Measurements from ENCODE around the gene RACK1. TPM values are rescaled to one million over a fixed set of nuclear protein-coding genes. Genes with fewer than 3 reads are reported as not detected.
A peak's percentile ranks its signal among the peaks of the same experiment; 100 is the strongest.

Gene RACK1
- polyA plus RNA-seq, 1 experiment, result 8,520 TPM

DNA sequence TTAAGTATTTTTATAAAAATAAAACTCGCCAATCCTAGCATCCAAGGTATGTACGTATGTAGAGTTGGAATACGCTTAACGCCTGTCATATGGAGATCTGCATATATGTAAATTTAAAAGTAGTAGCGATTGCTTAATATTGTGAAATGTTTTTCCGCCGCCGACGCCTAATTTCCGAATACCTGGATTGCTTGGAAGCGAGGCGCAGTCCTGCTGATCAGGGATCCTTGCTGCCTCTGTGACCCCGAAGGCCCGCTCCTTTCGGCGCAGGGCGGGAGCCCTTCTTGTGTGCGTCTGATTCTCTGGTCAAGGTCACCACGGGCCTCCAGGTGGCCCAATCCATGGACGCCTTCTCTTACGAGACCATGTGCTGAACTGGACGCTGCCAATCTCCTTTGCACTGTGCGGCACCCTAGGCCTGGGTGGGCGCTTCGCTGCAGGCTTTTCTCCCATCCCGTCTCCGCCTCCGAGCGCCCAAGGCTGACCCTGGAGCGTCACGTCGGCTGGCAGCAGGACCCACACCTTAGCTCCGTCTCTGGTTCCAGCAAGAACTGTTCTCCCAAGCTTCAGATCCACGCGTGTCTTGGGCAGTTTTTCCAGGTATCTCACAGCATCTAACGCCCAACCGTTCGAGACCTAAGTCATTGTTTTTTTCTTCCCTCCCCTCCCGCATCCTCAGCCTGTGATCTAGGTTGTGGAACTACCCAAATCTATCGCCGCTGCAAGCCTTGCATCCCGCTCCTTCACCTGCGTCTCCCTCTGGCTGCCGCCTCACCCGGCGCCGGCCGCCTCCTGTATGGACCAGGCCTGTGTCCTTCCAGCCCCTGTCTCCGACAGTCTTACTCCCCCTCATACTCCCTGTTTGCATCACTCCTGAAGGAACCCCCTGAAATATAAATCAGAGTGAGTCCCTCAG, 24.2 kb downstream of the RACK1 start:
- no peak for DNase-seq (ENCODE audit: low read depth)
- TF ChIP-seq, protein P1, sequence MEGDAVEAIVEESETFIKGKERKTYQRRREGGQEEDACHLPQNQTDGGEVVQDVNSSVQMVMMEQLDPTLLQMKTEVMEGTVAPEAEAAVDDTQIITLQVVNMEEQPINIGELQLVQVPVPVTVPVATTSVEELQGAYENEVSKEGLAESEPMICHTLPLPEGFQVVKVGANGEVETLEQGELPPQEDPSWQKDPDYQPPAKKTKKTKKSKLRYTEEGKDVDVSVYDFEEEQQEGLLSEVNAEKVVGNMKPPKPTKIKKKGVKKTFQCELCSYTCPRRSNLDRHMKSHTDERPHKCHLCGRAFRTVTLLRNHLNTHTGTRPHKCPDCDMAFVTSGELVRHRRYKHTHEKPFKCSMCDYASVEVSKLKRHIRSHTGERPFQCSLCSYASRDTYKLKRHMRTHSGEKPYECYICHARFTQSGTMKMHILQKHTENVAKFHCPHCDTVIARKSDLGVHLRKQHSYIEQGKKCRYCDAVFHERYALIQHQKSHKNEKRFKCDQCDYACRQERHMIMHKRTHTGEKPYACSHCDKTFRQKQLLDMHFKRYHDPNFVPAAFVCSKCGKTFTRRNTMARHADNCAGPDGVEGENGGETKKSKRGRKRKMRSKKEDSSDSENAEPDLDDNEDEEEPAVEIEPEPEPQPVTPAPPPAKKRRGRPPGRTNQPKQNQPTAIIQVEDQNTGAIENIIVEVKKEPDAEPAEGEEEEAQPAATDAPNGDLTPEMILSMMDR (IDR thresholded peaks at IDR 0.05; ENCODE audit: insufficient read depth, low read depth, low read length), result no peak
- H3K4me3 ChIP-seq (ENCODE audit: low read depth, low read length), result no peak overlapping the region
- ChIA-PET CTCF (interaction anchor here (1.4 kb wide), 1 partner anchor 15 kb away, joined by 4 read pairs; the partner anchor contains the start of gene TRIM7), POLR2A (no interaction called here)
- H3K27me3 ChIP-seq (ENCODE audit: control insufficient read depth, insufficient read depth, low read length), result no peaks in the 10 kb centered on the region
- H3K36me3 ChIP-seq (ENCODE audit: control insufficient read depth, insufficient read depth, low read length), result no peaks in the 10 kb centered on the region

DNA sequence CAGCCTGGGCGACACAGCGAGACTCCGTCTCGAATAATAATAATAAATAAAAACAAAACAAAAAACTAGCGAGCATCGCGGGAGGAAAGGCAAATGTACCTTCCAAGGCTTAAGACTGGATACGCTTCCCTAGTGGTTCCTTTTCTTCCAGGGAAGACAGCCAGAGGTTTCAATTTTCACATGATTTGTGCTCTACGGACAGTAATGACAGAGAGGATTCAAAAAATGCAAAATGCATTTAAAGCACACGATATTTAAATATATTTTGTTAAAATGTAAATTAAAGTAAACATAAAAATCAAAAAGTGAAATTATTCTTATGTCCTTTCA, 24.9 kb downstream of the RACK1 start:
- DNase-seq (ENCODE audit: low read depth), result no peak
- TF ChIP-seq, protein P1 (IDR thresholded peaks at IDR 0.05; ENCODE audit: insufficient read depth, low read depth, low read length), result no peak
- CTCF ChIA-PET, result no interaction called here
- H3K27me3 ChIP-seq (ENCODE audit: control insufficient read depth, insufficient read depth, low read length), result no peaks in the 10 kb centered on the region
- no peaks in the 10 kb centered on the region for H3K36me3 ChIP-seq (ENCODE audit: control insufficient read depth, insufficient read depth, low read length)
- H3K4me3 ChIP-seq (ENCODE audit: low read depth, low read length), result peak overlapping the region; percentile 13
- POLR2A ChIA-PET, result no interaction called here

GRCh38 chr5:181217803-181218062, 26.0 kb downstream of the RACK1 start:
- ChIA-PET POLR2A (no interaction called here), CTCF (interaction anchor here (1.5 kb wide), 1 partner anchor 10 kb away, joined by 4 read pairs; no protein-coding TSS in a partner anchor)
- peak overlapping the region; percentile 33 for H3K4me3 ChIP-seq (ENCODE audit: low read depth, low read length)
- no peak for DNase-seq (ENCODE audit: low read depth)
- no peaks in the 10 kb centered on the region for H3K36me3 ChIP-seq (ENCODE audit: control insufficient read depth, insufficient read depth, low read length)
- TF ChIP-seq, protein P1 (IDR thresholded peaks at IDR 0.05; ENCODE audit: insufficient read depth, low read depth, low read length), result no peak
- peaks cover 2% of the 10 kb centered on the region; the same call in 1 of the 2 replicates for H3K27me3 ChIP-seq (ENCODE audit: control insufficient read depth, insufficient read depth, low read length)

- peaks cover 2% of the 10 kb centered on the region; the same call in 1 of the 2 replicates for H3K27me3 ChIP-seq (ENCODE audit: control insufficient read depth, insufficient read depth, low read length)
- CTCF ChIA-PET, result interaction anchor here (0.9 to 1.5 kb wide), 2 partner anchors 10 to 33 kb away, joined by 4 read pairs; no protein-coding TSS in a partner anchor
- no peak for DNase-seq (ENCODE audit: low read depth)
- TF ChIP-seq, protein P1 (IDR thresholded peaks at IDR 0.05; ENCODE audit: insufficient read depth, low read depth, low read length), result peak; percentile 12; the same call in 1 of the 2 replicates
- POLR2A ChIA-PET, result no interaction called here
- H3K4me3 ChIP-seq (ENCODE audit: low read depth, low read length), result peak overlapping the region; percentile 33
- H3K36me3 ChIP-seq (ENCODE audit: control insufficient read depth, insufficient read depth, low read length), result no peaks in the 10 kb centered on the region
These were observed 26.4 kb downstream of the RACK1 start for GRCh38 chr5:181217111-181217802.
